ENCODE data around the gene CYP26A1.

The CYP26A1 gene

DNA sequence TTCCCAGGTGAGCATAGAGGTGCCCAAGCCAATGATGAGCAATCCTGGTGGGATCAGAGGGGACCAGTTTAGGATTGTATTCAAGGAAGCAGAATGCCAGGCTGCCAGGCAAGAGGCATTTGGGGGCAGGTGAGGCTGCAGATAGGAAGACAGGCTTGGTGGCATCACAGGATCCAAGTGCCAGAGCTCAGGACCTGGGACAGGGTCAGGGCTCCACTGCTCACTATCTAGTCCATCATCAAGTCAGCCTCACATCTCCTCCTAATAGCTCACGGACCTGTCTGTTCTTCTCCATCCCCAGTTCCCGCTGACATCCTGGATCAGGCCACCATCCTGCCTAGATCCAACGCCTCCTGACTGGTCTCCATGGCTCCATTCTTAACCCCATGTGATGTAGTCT is 47.6 kb downstream of the CYP26A1 start:
- Histone ChIP-seq H3K9me3 (ENCODE audit: insufficient read depth, low read length) (0 out of 2 replicates have a peak, but pooled peaks cover 4% of the 10 kb centered on the region), H3K9ac (ENCODE audit: low read length) (no peak overlapping the region), H3K4me2 (ENCODE audit: low read length) (no peak overlapping the region), H3K27me3 (ENCODE audit: low read depth, low read length) (no peaks in the 10 kb centered on the region), H2AFZ (ENCODE audit: low read depth, low read length) (no peak overlapping the region), H3K4me1 (ENCODE audit: low read length) (peaks cover 13% of the 10 kb centered on the region), H3K27ac (ENCODE audit: low read length) (no peak overlapping the region), H3K79me2 (ENCODE audit: low read length) (no peaks in the 10 kb centered on the region), H3K36me3 (replicated peaks; ENCODE audit: low read depth, low read length) (no peaks in the 10 kb centered on the region), H3K4me3 (ENCODE audit: low read length) (no peak overlapping the region), H4K20me1 (ENCODE audit: insufficient read depth, low read length) (no peaks in the 10 kb centered on the region)
- TF ChIP-seq EZH2phosphoT487 (IDR thresholded peaks at IDR 0.05; ENCODE audit: low read depth) = no peak
- TF ChIP-seq, protein P1, sequence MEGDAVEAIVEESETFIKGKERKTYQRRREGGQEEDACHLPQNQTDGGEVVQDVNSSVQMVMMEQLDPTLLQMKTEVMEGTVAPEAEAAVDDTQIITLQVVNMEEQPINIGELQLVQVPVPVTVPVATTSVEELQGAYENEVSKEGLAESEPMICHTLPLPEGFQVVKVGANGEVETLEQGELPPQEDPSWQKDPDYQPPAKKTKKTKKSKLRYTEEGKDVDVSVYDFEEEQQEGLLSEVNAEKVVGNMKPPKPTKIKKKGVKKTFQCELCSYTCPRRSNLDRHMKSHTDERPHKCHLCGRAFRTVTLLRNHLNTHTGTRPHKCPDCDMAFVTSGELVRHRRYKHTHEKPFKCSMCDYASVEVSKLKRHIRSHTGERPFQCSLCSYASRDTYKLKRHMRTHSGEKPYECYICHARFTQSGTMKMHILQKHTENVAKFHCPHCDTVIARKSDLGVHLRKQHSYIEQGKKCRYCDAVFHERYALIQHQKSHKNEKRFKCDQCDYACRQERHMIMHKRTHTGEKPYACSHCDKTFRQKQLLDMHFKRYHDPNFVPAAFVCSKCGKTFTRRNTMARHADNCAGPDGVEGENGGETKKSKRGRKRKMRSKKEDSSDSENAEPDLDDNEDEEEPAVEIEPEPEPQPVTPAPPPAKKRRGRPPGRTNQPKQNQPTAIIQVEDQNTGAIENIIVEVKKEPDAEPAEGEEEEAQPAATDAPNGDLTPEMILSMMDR (IDR thresholded peaks at IDR 0.05; ENCODE audit: low read depth, low read length) = no peak

DNA sequence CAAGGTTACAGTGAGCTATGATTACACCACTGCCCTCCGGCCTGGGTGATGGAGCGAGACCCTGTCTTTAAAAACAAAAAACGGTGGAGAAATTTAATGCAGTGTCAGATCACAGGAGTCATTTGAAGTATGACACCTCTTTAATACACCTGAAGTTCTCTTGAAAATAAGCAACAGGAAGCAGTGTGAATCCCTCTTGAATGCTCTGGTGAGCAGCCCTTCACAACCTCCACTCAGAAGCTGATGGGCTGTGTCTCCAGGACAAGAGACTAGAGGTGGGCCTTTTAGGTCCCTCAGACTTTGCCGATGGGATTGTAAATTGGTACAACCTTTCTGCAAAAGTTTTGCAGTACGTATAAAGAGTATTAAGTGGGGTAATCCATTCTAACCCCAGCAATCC is 50.1 kb downstream of the CYP26A1 start:
- H2AFZ ChIP-seq (ENCODE audit: low read depth, low read length) = no peak overlapping the region
- H3K4me3 ChIP-seq (ENCODE audit: low read length) = no peak overlapping the region
- no peaks in the 10 kb centered on the region for H4K20me1 ChIP-seq (ENCODE audit: insufficient read depth, low read length)
- TF ChIP-seq, protein P1 (IDR thresholded peaks at IDR 0.05; ENCODE audit: low read depth, low read length) = no peak
- no peak for TF ChIP-seq EZH2phosphoT487 (IDR thresholded peaks at IDR 0.05; ENCODE audit: low read depth)
- no peak overlapping the region for H3K9ac ChIP-seq (ENCODE audit: low read length)
- H3K27ac ChIP-seq (ENCODE audit: low read length) = no peak overlapping the region
- H3K27me3 ChIP-seq (ENCODE audit: low read depth, low read length) = no peaks in the 10 kb centered on the region
- H3K4me1 ChIP-seq (ENCODE audit: low read length) = peaks cover 13% of the 10 kb centered on the region
- H3K79me2 ChIP-seq (ENCODE audit: low read length) = no peaks in the 10 kb centered on the region
- H3K4me2 ChIP-seq (ENCODE audit: low read length) = no peak overlapping the region
- peaks cover 3% of the 10 kb centered on the region for H3K36me3 ChIP-seq (replicated peaks; ENCODE audit: low read depth, low read length)
- 0 out of 2 replicates have a peak, but pooled peaks cover 9% of the 10 kb centered on the region for H3K9me3 ChIP-seq (ENCODE audit: insufficient read depth, low read length)

DNA sequence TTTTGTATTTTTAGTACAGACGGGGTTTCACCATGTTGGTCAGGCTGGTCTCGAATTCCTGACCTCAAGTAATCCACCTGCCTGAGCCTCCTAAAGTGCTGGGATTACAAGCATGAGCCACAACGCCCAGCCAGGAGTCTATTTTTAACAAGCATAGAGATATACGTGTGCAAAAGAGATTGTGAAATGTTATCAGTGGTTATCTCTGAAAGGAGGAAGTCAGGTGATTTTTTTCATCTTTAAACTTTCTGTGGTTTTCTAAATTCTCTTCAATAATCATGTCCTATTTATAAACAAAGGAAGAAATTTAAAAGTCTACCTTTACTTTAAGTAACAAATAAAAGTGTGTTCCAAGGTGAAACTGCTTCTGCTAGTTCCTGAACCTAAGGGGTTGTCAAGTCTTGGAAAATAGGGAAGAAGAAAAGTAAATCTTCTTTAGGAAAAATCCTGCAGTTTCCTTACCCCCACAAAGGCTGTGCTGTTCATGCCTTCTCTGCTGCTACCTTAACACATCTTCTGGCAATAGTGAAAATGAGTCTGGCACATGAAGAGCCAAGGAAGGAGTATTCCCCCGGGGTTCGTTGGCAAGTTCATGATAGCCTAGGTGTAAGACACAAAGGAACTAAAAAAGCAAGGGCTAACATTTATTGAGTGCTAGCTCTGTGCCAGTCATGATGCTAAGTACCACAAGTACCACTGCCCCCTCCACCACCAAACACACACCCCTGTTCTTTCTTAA is 51.1 kb downstream of the CYP26A1 start:
- Histone ChIP-seq H3K4me2 (ENCODE audit: low read length) (no peak overlapping the region), H3K9me3 (ENCODE audit: insufficient read depth, low read length) (0 out of 2 replicates have a peak, but pooled peaks cover 9% of the 10 kb centered on the region), H3K9ac (ENCODE audit: low read length) (no peak overlapping the region), H3K4me1 (ENCODE audit: low read length) (peaks cover 13% of the 10 kb centered on the region), H3K79me2 (ENCODE audit: low read length) (no peaks in the 10 kb centered on the region), H3K27me3 (ENCODE audit: low read depth, low read length) (no peaks in the 10 kb centered on the region), H4K20me1 (ENCODE audit: insufficient read depth, low read length) (no peaks in the 10 kb centered on the region), H3K36me3 (replicated peaks; ENCODE audit: low read depth, low read length) (peaks cover 3% of the 10 kb centered on the region), H3K27ac (ENCODE audit: low read length) (no peak overlapping the region), H3K4me3 (ENCODE audit: low read length) (no peak overlapping the region), H2AFZ (ENCODE audit: low read depth, low read length) (no peak overlapping the region)
- TF ChIP-seq EZH2phosphoT487 (IDR thresholded peaks at IDR 0.05; ENCODE audit: low read depth) = no peak
- TF ChIP-seq, protein P1 (IDR thresholded peaks at IDR 0.05; ENCODE audit: low read depth, low read length) = no peak

DNA sequence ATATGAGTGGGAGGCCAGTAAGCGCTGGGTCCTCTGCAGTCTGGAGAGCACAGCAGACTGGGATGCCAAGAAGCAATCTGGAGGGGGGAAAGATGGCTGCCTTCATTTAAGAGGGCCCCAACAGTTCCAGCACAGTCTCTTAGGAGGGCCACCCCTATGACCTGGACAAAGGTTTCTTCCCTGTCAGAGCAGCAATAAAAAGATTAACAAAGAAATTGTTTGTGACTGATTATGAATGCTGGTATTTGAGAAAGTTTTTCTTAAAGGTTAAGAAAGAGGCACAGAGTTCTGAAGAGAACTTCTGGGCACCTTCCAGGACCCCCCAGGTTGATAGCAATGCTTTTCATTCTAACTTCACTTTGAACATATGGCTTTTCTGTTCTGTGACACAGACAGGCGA is 52.3 kb downstream of the CYP26A1 start:
- no peak for TF ChIP-seq EZH2phosphoT487 (IDR thresholded peaks at IDR 0.05; ENCODE audit: low read depth)
- TF ChIP-seq, protein P1 (IDR thresholded peaks at IDR 0.05; ENCODE audit: low read depth, low read length) = no peak
- H4K20me1 ChIP-seq (ENCODE audit: insufficient read depth, low read length) = no peaks in the 10 kb centered on the region
- 0 out of 2 replicates have a peak, but pooled peaks cover 9% of the 10 kb centered on the region for H3K9me3 ChIP-seq (ENCODE audit: insufficient read depth, low read length)
- H3K9ac ChIP-seq (ENCODE audit: low read length) = no peak overlapping the region
- peaks cover 3% of the 10 kb centered on the region for H3K36me3 ChIP-seq (replicated peaks; ENCODE audit: low read depth, low read length)
- H3K4me1 ChIP-seq (ENCODE audit: low read length) = peaks cover 13% of the 10 kb centered on the region
- H3K4me3 ChIP-seq (ENCODE audit: low read length) = no peak overlapping the region
- no peaks in the 10 kb centered on the region for H3K27me3 ChIP-seq (ENCODE audit: low read depth, low read length)
- H2AFZ ChIP-seq (ENCODE audit: low read depth, low read length) = no peak overlapping the region
- no peak overlapping the region for H3K4me2 ChIP-seq (ENCODE audit: low read length)
- no peak overlapping the region for H3K27ac ChIP-seq (ENCODE audit: low read length)
- no peaks in the 10 kb centered on the region for H3K79me2 ChIP-seq (ENCODE audit: low read length)
